Mucosa of stomach (tissue), 1 donor: ENCODE data around the gene OR10A5.
"Not testable (repeated sequence)": the region's sequence is repeated elsewhere in the genome, so short reads cannot be mapped to it uniquely, and the experiment has no call there.

ENCODE experiments used
- H3K27me3 ChIP-seq: one replicate; pipeline ENCODE4 v1.7.0; 2013; ENCODE audit warnings: mild to moderate bottlenecking, low read length; ENCODE audit not compliant: control insufficient read depth, insufficient read depth
- H3K36me3 ChIP-seq: one replicate; pipeline ENCODE4 v1.7.0; 2013; ENCODE audit warnings: low read length; ENCODE audit not compliant: control insufficient read depth, insufficient read depth
- H3K4me1 ChIP-seq: one replicate; pipeline ENCODE4 v1.7.0; 2013; ENCODE audit warnings: mild to moderate bottlenecking, low read length; ENCODE audit not compliant: control insufficient read depth, insufficient read depth
- H3K4me3 ChIP-seq: one replicate; pipeline ENCODE4 v1.7.0; 2013; ENCODE audit warnings: low read length
- H3K9ac ChIP-seq: one replicate; pipeline ENCODE4 v1.7.0; 2013; ENCODE audit warnings: mild to moderate bottlenecking, low read length, moderate library complexity
- H3K9me3 ChIP-seq: one replicate; pipeline ENCODE4 v1.7.0; 2013; ENCODE audit warnings: mild to moderate bottlenecking, low read length, moderate library complexity; ENCODE audit not compliant: control insufficient read depth
- donor health status: Pancreatic carcinoma.

OR10A5 gene

DNA sequence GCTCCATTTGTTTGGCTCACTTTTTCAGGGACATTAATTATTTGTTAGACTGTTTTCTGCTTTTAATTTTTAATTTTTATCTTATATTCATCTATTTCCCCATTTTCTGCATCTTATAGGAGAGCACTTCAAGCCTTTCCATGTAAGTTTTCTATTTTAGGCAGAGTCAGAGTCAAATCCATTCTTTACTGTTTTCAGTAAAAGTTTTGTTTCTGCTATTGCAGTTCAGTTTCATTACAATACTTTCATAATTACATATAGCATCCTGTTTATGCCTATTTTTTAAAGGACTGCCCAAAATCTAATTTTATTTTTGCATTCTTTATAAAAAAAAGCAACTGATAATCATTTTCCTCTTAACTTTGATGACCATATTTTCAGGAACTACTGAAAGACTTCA lies 3.8 kb upstream of the OR10A5 start:
- Histone ChIP-seq H3K9ac (no peak overlapping the region), H3K4me3 (no peak overlapping the region), H3K4me1 (no peaks in the 10 kb centered on the region), H3K27me3 (no peaks in the 10 kb centered on the region), H3K9me3 (no peaks in the 10 kb centered on the region), H3K36me3 (no peaks in the 10 kb centered on the region)

DNA sequence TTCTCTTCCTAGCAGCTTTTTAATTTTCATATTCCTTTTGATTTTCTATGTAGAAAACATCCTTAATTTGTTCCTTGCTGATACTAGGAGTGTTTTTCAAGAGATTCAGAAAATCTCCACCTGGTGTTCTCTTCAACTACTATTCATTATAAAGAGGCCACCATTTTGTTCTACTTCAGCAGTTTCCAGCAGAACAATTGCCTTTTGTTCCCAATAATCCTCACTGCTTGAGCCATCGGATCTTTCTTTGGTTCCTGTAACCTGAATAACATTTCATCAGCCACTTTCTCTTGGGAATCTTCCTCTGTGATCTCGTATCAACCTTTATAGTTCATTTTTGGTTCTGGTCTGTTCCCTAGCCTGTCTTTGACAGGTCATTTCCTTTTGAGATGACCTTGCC lies 1.8 kb upstream of the OR10A5 start:
- H3K4me1 ChIP-seq = no peaks in the 10 kb centered on the region
- no peaks in the 10 kb centered on the region for H3K9me3 ChIP-seq
- no peaks in the 10 kb centered on the region for H3K27me3 ChIP-seq
- H3K4me3 ChIP-seq = no peak overlapping the region
- no peak overlapping the region for H3K9ac ChIP-seq
- no peaks in the 10 kb centered on the region for H3K36me3 ChIP-seq

DNA sequence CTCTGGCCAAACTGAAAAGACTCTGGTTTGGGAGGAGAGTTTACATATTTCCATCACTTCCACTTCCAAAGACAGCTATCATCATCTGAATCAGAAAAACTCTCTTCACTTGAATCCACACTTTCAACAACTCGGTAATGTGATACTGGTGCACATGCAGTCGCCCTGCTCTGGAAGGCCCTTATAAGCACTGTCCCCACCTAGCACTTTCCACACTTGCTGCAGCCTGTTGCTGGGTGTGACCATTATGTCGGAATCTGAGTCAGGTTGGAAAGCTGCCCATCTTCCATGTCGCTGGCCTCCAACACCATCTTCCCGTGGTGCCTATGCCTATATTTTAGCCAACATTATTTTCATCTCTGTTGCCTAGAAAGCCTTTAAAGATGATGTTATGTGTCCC lies 1.1 kb upstream of the OR10A5 start:
- Histone ChIP-seq H3K36me3 (no peaks in the 10 kb centered on the region), H3K4me3 (no peak overlapping the region), H3K27me3 (no peaks in the 10 kb centered on the region)

DNA sequence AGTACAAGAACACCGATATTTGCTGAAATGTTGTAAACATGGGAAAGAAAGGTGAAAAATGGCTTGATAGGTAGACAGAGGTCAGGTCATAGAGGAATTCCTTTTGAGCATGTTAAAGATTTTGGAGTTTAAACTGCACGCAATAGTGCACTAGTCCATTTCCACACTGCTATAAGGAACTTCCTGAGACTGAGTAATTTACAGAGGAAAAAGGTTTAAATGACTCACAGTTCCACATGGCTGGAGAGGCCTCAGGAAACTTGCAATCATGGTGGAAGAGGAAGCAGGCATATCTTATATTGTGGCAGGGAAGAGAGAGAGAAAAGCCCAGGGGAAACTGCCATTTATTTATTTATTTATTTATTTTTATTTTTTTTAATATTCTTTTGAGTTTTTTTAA lies 5.0 kb downstream of the OR10A5 start:
- Histone ChIP-seq H3K9me3 (no peaks in the 10 kb centered on the region), H3K4me3 (no peak overlapping the region)

More for the DNA sequence above, 1.1 kb upstream of the OR10A5 start:
- Histone ChIP-seq H3K4me1 (no peaks in the 10 kb centered on the region), H3K9me3 (no peaks in the 10 kb centered on the region), H3K9ac (no peak overlapping the region)

DNA sequence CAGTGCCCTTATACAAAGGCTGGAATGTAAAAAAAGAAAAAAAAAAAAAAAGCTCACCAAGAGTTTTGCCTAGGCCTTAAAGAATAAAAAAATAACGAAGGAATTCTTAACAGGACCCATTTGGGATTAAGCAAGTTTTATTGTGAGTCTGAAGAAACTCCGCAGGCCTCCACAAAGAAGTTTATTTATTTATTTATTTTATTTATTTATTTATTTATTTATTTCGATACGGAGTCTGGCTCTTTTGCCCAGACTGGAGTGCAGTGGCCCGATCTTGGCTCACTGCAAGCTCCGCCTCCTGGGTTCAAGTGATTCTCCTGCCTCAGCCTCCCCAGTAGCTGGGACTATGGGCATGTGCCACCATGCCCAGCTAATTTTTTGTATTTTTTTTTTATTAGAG lies 9.3 kb downstream of the OR10A5 start:
- H3K9me3 ChIP-seq, H3K9ac ChIP-seq, H3K4me1 ChIP-seq, H3K27me3 ChIP-seq, H3K4me3 ChIP-seq, H3K36me3 ChIP-seq: not testable (repeated sequence)

More for the DNA sequence above, 5.0 kb downstream of the OR10A5 start:
- H3K27me3 ChIP-seq = no peaks in the 10 kb centered on the region
- no peaks in the 10 kb centered on the region for H3K4me1 ChIP-seq
- H3K36me3 ChIP-seq = no peaks in the 10 kb centered on the region
- no peak overlapping the region for H3K9ac ChIP-seq

DNA sequence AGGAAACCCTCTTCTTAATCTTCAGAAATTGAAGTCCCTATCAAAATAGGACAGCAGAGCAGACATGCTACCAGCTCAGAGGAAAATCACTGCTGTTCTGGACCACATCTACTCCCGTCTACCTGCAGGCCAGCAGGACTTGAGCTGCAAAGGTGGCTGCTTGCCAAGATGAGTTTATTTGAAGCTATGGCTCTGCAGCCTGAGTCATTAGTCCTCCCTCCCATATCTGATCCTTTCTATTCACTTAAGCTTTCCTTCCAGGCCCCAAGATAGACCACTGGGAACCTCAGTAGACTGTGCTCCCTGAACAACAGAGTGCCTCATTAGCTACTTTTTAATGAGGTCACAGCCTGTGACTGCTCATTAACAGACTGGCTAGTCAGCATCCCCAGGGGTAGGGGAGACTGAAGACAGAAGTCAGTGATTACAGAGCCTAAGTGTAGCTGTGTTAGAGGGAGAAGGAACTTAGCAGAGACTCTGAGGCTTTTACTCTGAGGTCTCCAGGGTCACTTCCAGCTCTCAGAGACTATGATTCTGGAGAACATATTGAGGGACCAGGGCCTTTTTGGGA lies 10.6 kb downstream of the OR10A5 start:
- Histone ChIP-seq H3K4me1 (no peaks in the 10 kb centered on the region), H3K9ac (no peak overlapping the region), H3K9me3 (no peaks in the 10 kb centered on the region), H3K36me3 (no peaks in the 10 kb centered on the region), H3K27me3 (no peaks in the 10 kb centered on the region), H3K4me3 (no peak overlapping the region)

DNA sequence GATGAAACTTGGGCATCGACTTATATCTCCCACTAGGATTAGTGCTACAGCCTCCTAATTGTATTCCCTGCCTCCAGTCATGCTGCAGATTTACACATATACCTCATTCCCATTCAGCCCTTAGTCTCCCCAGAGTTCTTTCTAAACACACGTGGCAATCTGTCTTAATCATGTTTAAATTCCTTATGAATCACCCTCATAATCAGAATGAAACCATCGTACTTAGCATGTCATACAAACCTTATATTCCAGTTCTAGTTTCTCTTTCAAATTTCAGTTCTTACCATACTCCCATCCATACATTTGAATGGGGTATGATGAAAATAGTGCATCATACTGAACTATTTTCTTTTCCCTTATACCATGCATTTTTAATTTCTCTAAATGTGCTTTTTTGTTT lies 11.4 kb downstream of the OR10A5 start:
- H3K4me3 ChIP-seq = no peak overlapping the region
- H3K9me3 ChIP-seq = no peaks in the 10 kb centered on the region
- H3K27me3 ChIP-seq = no peaks in the 10 kb centered on the region
- H3K4me1 ChIP-seq = no peaks in the 10 kb centered on the region
- H3K9ac ChIP-seq = no peak overlapping the region
- H3K36me3 ChIP-seq = no peaks in the 10 kb centered on the region

DNA sequence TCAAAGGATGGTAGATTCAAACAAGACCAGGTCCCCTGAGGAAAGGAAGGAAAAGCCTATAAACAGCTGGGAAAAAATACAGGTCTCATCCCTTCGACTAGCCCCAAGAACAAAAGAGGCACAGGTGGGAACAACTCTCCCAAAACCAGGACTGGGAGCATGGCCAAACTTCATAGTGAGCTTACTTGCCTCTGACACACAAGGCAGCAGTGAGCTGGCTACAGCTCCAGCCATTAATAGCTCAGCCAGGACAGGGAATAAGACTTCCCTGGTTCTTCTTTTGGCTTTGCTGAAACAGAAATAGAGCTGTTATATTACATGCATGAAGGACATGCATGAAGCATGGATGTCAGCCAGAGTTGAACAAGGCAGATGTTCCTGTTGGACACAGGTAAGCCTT lies 17.5 kb downstream of the OR10A5 start, which contains the start of gene OR10A2:
OR10A2 (plus strand) TSS at position 97 of the 400 bp plus-strand sequence. CDS start 6,698 bp downstream, outside the sequence.
- H3K27me3 ChIP-seq = no peaks in the 10 kb centered on the region
- no peaks in the 10 kb centered on the region for H3K36me3 ChIP-seq
- H3K4me3 ChIP-seq = no peak within 1 kb of the TSS
- H3K9me3 ChIP-seq = no peaks in the 10 kb centered on the region
- no peaks in the 10 kb centered on the region for H3K4me1 ChIP-seq
- no peak within 1 kb of the TSS for H3K9ac ChIP-seq

DNA sequence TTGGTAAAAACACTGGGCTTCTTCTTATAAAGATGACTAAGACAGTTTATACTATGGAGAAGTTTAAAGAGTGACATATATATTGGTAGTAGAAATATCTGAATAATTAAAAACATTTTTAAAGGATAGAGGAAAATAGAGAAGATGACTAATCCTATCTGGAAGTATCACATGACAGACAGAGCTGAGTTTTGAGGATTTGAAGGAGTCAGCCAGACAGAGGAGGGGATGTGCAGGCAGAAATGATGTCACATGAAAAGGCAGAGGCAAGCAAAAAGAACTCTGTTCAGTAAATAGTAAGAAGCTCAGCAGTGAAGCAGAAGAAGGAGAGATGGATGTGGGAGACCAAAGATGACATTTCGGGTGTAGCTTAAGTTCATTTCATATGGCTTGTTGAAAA lies 19.0 kb downstream of the OR10A5 start:
- no peaks in the 10 kb centered on the region for H3K36me3 ChIP-seq
- no peak overlapping the region for H3K9ac ChIP-seq
- H3K9me3 ChIP-seq = no peaks in the 10 kb centered on the region
- no peaks in the 10 kb centered on the region for H3K4me1 ChIP-seq
- H3K27me3 ChIP-seq = no peaks in the 10 kb centered on the region
- no peak overlapping the region for H3K4me3 ChIP-seq

DNA sequence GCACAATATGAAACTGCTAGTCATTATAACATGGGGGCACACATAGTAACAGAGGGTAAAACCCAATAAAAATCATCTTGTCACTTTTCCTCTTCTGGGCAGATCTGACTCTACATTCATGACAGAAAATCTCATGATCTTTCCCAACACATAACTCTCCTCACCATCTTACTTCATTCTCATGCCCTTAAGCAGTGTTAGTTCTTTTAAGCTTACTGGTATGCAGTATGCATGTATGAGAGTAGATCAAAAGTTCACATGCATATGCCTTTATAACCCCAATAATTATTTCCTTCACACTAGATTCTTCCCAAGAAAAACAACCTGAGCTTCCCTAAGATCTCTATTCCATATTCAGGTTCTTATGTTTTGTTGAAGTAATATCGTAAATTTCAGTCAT lies 25.8 kb downstream of the OR10A5 start:
- H3K9me3 ChIP-seq = no peaks in the 10 kb centered on the region
- no peaks in the 10 kb centered on the region for H3K4me1 ChIP-seq
- no peak overlapping the region for H3K9ac ChIP-seq
- no peaks in the 10 kb centered on the region for H3K36me3 ChIP-seq
- no peaks in the 10 kb centered on the region for H3K27me3 ChIP-seq
- H3K4me3 ChIP-seq = no peak overlapping the region

DNA sequence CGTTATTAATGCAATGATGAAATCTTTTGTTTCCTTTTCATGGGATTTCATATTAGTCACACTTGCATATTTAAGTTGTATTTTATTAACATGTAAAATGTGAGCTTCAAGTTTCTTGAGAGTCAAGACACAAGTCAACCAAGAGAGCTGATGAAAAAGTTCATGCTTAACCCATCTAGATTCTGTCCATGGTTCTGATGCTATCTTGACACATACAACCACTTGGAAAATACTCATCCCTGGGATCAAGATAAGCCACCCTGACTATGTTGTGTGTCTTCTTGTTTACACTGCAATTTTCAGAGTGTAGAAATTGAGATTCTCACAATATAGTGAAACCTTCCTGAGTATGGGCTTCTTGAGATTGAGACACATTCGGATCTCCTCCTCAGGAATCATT lies 30.3 kb downstream of the OR10A5 start:
- Histone ChIP-seq H3K27me3 (no peaks in the 10 kb centered on the region), H3K9me3 (no peaks in the 10 kb centered on the region), H3K9ac (no peak overlapping the region), H3K4me1 (no peaks in the 10 kb centered on the region), H3K4me3 (no peak overlapping the region), H3K36me3 (no peaks in the 10 kb centered on the region)

DNA sequence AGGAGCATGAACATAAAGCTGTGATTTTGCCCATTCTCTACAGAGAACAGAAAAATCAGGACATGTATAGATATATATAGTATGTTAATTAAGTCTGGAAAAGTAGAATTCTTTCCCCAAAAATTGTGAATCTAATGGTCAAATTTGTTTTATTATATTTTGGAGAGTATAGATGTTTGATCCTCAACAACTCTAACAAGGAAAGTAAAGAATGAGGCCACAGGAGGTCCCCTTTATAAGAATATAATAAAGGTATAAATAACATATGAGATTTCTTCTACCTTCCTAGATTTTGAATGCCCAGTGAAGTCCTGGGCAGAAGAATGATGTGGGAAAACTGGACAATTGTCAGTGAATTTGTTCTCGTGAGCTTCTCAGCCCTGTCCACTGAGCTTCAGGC lies 30.8 kb downstream of the OR10A5 start, which contains the start of gene OR10A4:
OR10A4 (plus strand) TSS at position 301 of the 400 bp plus-strand sequence; CDS start at position 324, 23 bp downstream.
- Histone ChIP-seq H3K36me3 (no peaks in the 10 kb centered on the region), H3K9ac (no peak within 1 kb of the TSS), H3K4me3 (no peak within 1 kb of the TSS), H3K27me3 (no peaks in the 10 kb centered on the region), H3K4me1 (no peaks in the 10 kb centered on the region), H3K9me3 (no peaks in the 10 kb centered on the region)

DNA sequence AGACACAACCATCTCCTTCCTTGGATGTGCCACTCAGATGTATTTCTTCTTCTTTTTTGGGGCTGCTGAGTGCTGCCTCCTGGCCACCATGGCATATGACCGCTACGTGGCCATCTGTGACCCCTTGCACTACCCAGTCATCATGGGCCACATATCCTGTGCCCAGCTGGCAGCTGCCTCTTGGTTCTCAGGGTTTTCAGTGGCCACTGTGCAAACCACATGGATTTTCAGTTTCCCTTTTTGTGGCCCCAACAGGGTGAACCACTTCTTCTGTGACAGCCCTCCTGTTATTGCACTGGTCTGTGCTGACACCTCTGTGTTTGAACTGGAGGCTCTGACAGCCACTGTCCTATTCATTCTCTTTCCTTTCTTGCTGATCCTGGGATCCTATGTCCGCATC lies 31.4 kb downstream of the OR10A5 start:
- Histone ChIP-seq H3K36me3 (no peaks in the 10 kb centered on the region), H3K4me1 (no peaks in the 10 kb centered on the region), H3K9ac (no peak overlapping the region), H3K27me3 (no peaks in the 10 kb centered on the region), H3K4me3 (no peak overlapping the region), H3K9me3 (no peaks in the 10 kb centered on the region)
